Hepatocyte (in vitro differentiated cells): ENCODE results near the gene NEMP1. TPM values are rescaled to one million over a fixed set of nuclear protein-coding genes. Genes with fewer than 3 reads are reported as not detected.

Experiments used
- DNase-seq: peaks from one replicate; pipeline ENCODE4 v3.0.0-alpha.2; 2016; ENCODE audit warnings: low spot score
- H2AFZ ChIP-seq: fragments of 200-600 bp; sonication (generic); 2 replicates; pipeline ENCODE4 v1.6.0; 2016; ENCODE audit warnings: antibody characterized with exemption, mild to moderate bottlenecking
- H3K27ac ChIP-seq: fragments of 200-600 bp; sonication (generic); 2 replicates; pipeline ENCODE4 v1.5.1; 2016; ENCODE audit warnings: mild to moderate bottlenecking
- H3K27me3 ChIP-seq: fragments of 200-600 bp; sonication (generic); 2 replicates; pipeline ENCODE4 v1.6.1; 2016
- H3K36me3 ChIP-seq: fragments of 200-600 bp; sonication (generic); replicated peaks from 2 replicates; pipeline ENCODE4 v1.5.1; 2016; ENCODE audit warnings: low read depth; ENCODE audit not compliant: insufficient read depth
- H3K4me1 ChIP-seq: fragments of 200-600 bp; sonication (generic); 2 replicates; pipeline ENCODE4 v1.5.1; 2016; ENCODE audit warnings: mild to moderate bottlenecking, moderate library complexity; ENCODE audit not compliant: insufficient read depth
- H3K4me2 ChIP-seq: fragments of 200-600 bp; sonication (generic); 2 replicates; pipeline ENCODE4 v1.6.0; 2016
- H3K4me3 ChIP-seq: fragments of 200-600 bp; sonication (generic); 2 replicates; pipeline ENCODE4 v1.5.1; 2016; ENCODE audit warnings: mild to moderate bottlenecking
- H3K79me2 ChIP-seq: fragments of 200-600 bp; sonication (generic); 2 replicates; pipeline ENCODE4 v1.6.0; 2017; ENCODE audit warnings: mild to moderate bottlenecking
- H3K9me2 ChIP-seq: fragments of 200-600 bp; sonication (generic); replicated peaks from 2 replicates; pipeline ENCODE4 v1.6.0; 2017; ENCODE audit warnings: mild to moderate bottlenecking; ENCODE audit not compliant: insufficient read depth
- H3K9me3 ChIP-seq: fragments of 200-600 bp; sonication (generic); 2 replicates; pipeline ENCODE4 v1.5.1; 2016; ENCODE audit warnings: low read depth, mild to moderate bottlenecking
- H4K20me1 ChIP-seq: fragments of 200-600 bp; sonication (generic); 2 replicates; pipeline ENCODE4 v1.6.0; 2016; ENCODE audit warnings: mild to moderate bottlenecking; ENCODE audit not compliant: insufficient read depth, poor library complexity, severe bottlenecking
- CTCF ChIP-seq: fragments of 200-600 bp; sonication (generic); IDR thresholded peaks from 2 replicates; pipeline ENCODE4 v1.5.1; 2016; ENCODE audit warnings: antibody characterized with exemption, mild to moderate bottlenecking; ENCODE audit not compliant: poor library complexity
- EZH2 ChIP-seq: fragments of 200-600 bp; sonication (generic); IDR thresholded peaks from 2 replicates; pipeline ENCODE4 v1.6.1; 2016; ENCODE audit warnings: antibody characterized with exemption, mild to moderate bottlenecking, borderline replicate concordance
- EZH2phosphoT487 ChIP-seq: fragments of 200-600 bp; sonication (generic); IDR thresholded peaks from one replicate; pipeline ENCODE4 v1.6.1; 2018; ENCODE audit warnings: antibody characterized with exemption, mild to moderate bottlenecking, low read depth, moderate library complexity; ENCODE audit not compliant: unreplicated experiment, severe bottlenecking
- WGBS: methylation state at CpG from one replicate; pipeline ENCODE4 v1.1.6; 2016; ENCODE audit warnings: low lambda C conversion rate; ENCODE audit errors: missing lambda C conversion rate; 5-methylcytosine and 5-hydroxymethylcytosine counted together
- polyA plus RNA-seq: library from polyadenylated mRNA; unstranded; fragments of >200 nt; fragmentation: Nextera tagmentation; extraction: Ambion mirVana; gene quantifications from 2 replicates; pipeline ENCODE4 v1.2.1, GENCODE V29; 2016
- total RNA-seq: library from RNA; depleted of rRNA; stranded (reverse); fragments of >200 nt; gene quantifications from 2 replicates; pipeline ENCODE4 v1.2.3, GENCODE V29; 2014

NEMP1 gene
- total and polyA plus RNA-seq, 2 experiments from 2014 or later, result 6.2 to 9.3 TPM

- Histone ChIP-seq H3K4me3 (no peak overlapping the region), H3K79me2 (no peaks in the 10 kb centered on the region), H2AFZ (no peak overlapping the region), H3K27me3 (no peaks in the 10 kb centered on the region), H3K4me2 (no peak overlapping the region), H3K36me3 (no peaks in the 10 kb centered on the region), H3K4me1 (no peaks in the 10 kb centered on the region), H3K9me2 (no peaks in the 10 kb centered on the region), H4K20me1 (no peaks in the 10 kb centered on the region), H3K9me3 (no peaks in the 10 kb centered on the region), H3K27ac (no peak overlapping the region)
- DNase-seq, result no peak
- TF ChIP-seq EZH2 (no peak), EZH2phosphoT487 (no peak), CTCF (no peak)
- 85% methylated on average over 7 of the region's 7 CpGs for WGBS
Measured at GRCh38 chr12:57029457-57029856, 49.1 kb downstream of the NEMP1 start.

- no peak for DNase-seq
- no peak overlapping the region for H3K4me3 ChIP-seq
- no peak for TF ChIP-seq EZH2phosphoT487
- no peak for TF ChIP-seq EZH2
- TF ChIP-seq CTCF, result no peak
- H4K20me1 ChIP-seq, result no peaks in the 10 kb centered on the region
- no peaks in the 10 kb centered on the region for H3K36me3 ChIP-seq
- no peaks in the 10 kb centered on the region for H3K9me3 ChIP-seq
- H3K79me2 ChIP-seq, result no peaks in the 10 kb centered on the region
- H3K9me2 ChIP-seq, result no peaks in the 10 kb centered on the region
- H3K27ac ChIP-seq, result no peak overlapping the region
- H3K4me1 ChIP-seq, result no peaks in the 10 kb centered on the region
- 84% methylated on average over 5 of the region's 5 CpGs for WGBS
- H2AFZ ChIP-seq, result no peak overlapping the region
- H3K27me3 ChIP-seq, result no peaks in the 10 kb centered on the region
- no peak overlapping the region for H3K4me2 ChIP-seq
Measured at GRCh38 chr12:57027805-57028153, 50.8 kb downstream of the NEMP1 start.

- DNase-seq, result no peak
- H3K36me3 ChIP-seq, result no peaks in the 10 kb centered on the region
- no peak overlapping the region for H3K4me3 ChIP-seq
- H3K4me2 ChIP-seq, result no peak overlapping the region
- H4K20me1 ChIP-seq, result no peaks in the 10 kb centered on the region
- no peaks in the 10 kb centered on the region for H3K79me2 ChIP-seq
- no peak overlapping the region for H2AFZ ChIP-seq
- 59% methylated on average over 13 of the region's 13 CpGs for WGBS
- H3K4me1 ChIP-seq, result no peaks in the 10 kb centered on the region
- TF ChIP-seq EZH2 (no peak), EZH2phosphoT487 (no peak), CTCF (no peak)
- H3K27me3 ChIP-seq, result no peaks in the 10 kb centered on the region
- H3K9me2 ChIP-seq, result no peaks in the 10 kb centered on the region
- H3K9me3 ChIP-seq, result no peaks in the 10 kb centered on the region
- no peak overlapping the region for H3K27ac ChIP-seq
Measured at GRCh38 chr12:57027011-57027804, 51.4 kb downstream of the NEMP1 start.
